HepG2 (cell line): ENCODE data around the gene PTMA. TPM values are rescaled to one million over a fixed set of nuclear protein-coding genes. Genes with fewer than 3 reads are reported as not detected.

Experiments
- IRX3 ChIP-seq: sonication (generic); formaldehyde crosslinking; IDR thresholded peaks from 2 replicates; pipeline ENCODE4 v1.8.1; 2023; ENCODE audit warnings: mild to moderate bottlenecking, low read depth, missing genetic modification reagents, borderline replicate concordance
- MATR3 ChIP-seq: sonication (generic); formaldehyde crosslinking; IDR thresholded peaks from 2 replicates; pipeline ENCODE4 v1.4.0; 2020; ENCODE audit warnings: missing genetic modification reagents
- SAFB2 ChIP-seq: sonication (generic); formaldehyde crosslinking; IDR thresholded peaks from 2 replicates; pipeline ENCODE4 v1.5.1; 2020; ENCODE audit warnings: missing genetic modification reagents, low read depth, mild to moderate bottlenecking, borderline replicate concordance
- ZBTB7A ChIP-seq: sonication (generic); formaldehyde crosslinking; IDR thresholded peaks from 2 replicates; pipeline ENCODE4 v1.8.0; 2022; ENCODE audit warnings: mild to moderate bottlenecking, missing genetic modification reagents
- ZNF263 ChIP-seq: sonication (generic); formaldehyde crosslinking; IDR thresholded peaks from 2 replicates; pipeline ENCODE4 v1.4.0; 2020; ENCODE audit warnings: missing genetic modification reagents
- ZNF703 ChIP-seq: sonication (generic); formaldehyde crosslinking; IDR thresholded peaks from 2 replicates; pipeline ENCODE4 v1.5.1; 2020; ENCODE audit warnings: missing genetic modification reagents, mild to moderate bottlenecking, moderate library complexity, borderline replicate concordance
- ZNF720 ChIP-seq: sonication (generic); formaldehyde crosslinking; IDR thresholded peaks from 2 replicates; pipeline ENCODE4 v1.4.0; 2020; ENCODE audit warnings: missing genetic modification reagents
- ZNF891 ChIP-seq: sonication (generic); formaldehyde crosslinking; IDR thresholded peaks from 2 replicates; pipeline ENCODE4 v1.5.0; 2020; ENCODE audit warnings: mild to moderate bottlenecking, missing genetic modification reagents
- polyA plus RNA-seq, 8 experiments: library from polyadenylated mRNA; depleted of rRNA in 3 of 8; stranded (reverse) in 7 of 8; unstranded in 1 of 8; fragments of >200 nt; fragmentation: Illumina TruSeq in 4 of 8; extraction: Trizol in 4 of 8; gene quantifications; 2 replicates each; pipeline versions ENCODE4 v1.2.1 to v1.2.3, GENCODE V29; 2011 to 2016; ENCODE audit warnings: low read depth in 4 of 8, missing spikeins in 1 of 8, mixed read lengths in 1 of 8; ENCODE audit not compliant: insufficient read depth in 1 of 8
- total RNA-seq, 5 experiments: library from RNA; depleted of rRNA; stranded (reverse); fragments of >200 nt; fragmentation: Illumina TruSeq; extraction: Trizol; gene quantifications; 2 replicates each; pipeline ENCODE4 v1.2.3, GENCODE V29; 2016; ENCODE audit warnings: low read depth in 1 of 5
- TF ChIP-seq, protein P1 (sequence below), 2 experiments: fragments of 450-650 bp in 1 of 2; sonication (generic) in 1 of 2; formaldehyde crosslinking in 1 of 2; IDR thresholded peaks; 2 replicates each; pipeline versions ENCODE4 v1.6.1 to v1.8.0; 2016 to 2022; ENCODE audit warnings: antibody characterized with exemption in 1 of 2, mild to moderate bottlenecking in 1 of 2, missing genetic modification reagents in 1 of 2
- TF ChIP-seq, protein P2 (sequence below): sonication (generic); formaldehyde crosslinking; conservative IDR thresholded peaks from 2 replicates; pipeline ENCODE4 v1.4.0; 2020; ENCODE audit warnings: missing genetic modification reagents
- TF ChIP-seq, protein P3 (sequence below): sonication (generic); formaldehyde crosslinking; IDR thresholded peaks from 2 replicates; pipeline ENCODE4 v1.4.0; 2020; ENCODE audit warnings: mild to moderate bottlenecking, missing genetic modification reagents
- TF ChIP-seq, protein P4 (sequence below): sonication (generic); formaldehyde crosslinking; IDR thresholded peaks from 2 replicates; pipeline ENCODE4 v1.5.0; 2020; ENCODE audit warnings: mild to moderate bottlenecking, missing genetic modification reagents

Gene PTMA
- total and polyA plus RNA-seq, 2 of the 13 experiments (the other 11 are each of a cell fraction or from before 2014, with no cell fraction given): 190 to 1,086 TPM

DNA sequence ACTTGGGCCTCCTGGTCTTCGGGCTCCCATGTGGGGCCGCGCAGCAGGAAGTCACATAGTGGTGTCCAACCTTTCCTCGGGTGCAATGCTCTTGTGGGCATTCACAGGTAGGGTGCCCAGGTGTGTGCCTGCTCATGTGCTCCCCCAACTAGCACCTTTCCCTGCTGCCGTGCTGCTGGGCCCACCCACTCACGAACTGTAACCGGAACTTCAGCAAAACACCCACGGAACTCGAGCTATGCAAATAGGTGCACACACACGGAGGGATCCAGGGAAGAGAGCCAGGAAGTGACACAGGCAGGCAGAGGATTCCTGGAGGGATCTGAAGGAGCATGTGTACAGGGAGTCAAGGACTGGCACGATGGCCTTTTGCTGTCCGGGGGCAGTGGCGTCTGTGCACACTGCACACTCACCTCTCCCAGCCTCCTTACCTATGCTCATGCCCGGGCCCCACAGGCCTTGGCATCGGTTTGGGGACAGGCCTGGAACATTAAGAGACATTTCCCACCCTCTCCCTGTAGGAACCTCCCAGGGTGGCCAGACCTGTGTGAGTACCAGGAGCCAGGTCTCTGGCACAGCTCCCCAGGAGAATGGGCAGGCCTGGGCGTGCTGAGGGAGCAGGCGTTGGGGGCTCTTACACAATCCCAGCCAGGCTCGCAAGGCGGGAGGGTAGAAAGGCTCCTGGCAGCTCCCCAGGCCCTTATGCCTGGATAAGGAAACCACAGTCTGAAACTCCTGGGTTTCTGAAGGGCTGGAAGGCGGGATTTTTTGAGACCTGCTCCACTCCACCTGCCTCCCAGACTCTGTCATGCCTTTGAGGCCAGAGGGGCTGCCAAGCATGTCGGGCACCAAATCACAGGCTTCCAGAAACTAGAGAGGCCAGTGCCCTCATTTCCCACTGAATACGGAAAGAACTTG lies 6.6 kb upstream of the PTMA start (continued):
- TF ChIP-seq, protein P1, sequence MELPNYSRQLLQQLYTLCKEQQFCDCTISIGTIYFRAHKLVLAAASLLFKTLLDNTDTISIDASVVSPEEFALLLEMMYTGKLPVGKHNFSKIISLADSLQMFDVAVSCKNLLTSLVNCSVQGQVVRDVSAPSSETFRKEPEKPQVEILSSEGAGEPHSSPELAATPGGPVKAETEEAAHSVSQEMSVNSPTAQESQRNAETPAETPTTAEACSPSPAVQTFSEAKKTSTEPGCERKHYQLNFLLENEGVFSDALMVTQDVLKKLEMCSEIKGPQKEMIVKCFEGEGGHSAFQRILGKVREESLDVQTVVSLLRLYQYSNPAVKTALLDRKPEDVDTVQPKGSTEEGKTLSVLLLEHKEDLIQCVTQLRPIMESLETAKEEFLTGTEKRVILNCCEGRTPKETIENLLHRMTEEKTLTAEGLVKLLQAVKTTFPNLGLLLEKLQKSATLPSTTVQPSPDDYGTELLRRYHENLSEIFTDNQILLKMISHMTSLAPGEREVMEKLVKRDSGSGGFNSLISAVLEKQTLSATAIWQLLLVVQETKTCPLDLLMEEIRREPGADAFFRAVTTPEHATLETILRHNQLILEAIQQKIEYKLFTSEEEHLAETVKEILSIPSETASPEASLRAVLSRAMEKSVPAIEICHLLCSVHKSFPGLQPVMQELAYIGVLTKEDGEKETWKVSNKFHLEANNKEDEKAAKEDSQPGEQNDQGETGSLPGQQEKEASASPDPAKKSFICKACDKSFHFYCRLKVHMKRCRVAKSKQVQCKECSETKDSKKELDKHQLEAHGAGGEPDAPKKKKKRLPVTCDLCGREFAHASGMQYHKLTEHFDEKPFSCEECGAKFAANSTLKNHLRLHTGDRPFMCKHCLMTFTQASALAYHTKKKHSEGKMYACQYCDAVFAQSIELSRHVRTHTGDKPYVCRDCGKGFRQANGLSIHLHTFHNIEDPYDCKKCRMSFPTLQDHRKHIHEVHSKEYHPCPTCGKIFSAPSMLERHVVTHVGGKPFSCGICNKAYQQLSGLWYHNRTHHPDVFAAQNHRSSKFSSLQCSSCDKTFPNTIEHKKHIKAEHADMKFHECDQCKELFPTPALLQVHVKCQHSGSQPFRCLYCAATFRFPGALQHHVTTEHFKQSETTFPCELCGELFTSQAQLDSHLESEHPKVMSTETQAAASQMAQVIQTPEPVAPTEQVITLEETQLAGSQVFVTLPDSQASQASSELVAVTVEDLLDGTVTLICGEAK (IDR thresholded peaks at IDR 0.05): no peak
- TF ChIP-seq, protein P1 (CRISPR knock-in tag; IDR thresholded peaks at IDR 0.05): no peak
- TF ChIP-seq IRX3 (CRISPR knock-in tag) (peak; percentile 67; the same call in 1 of the 2 replicates), ZNF263 (peak; percentile 46), ZNF891 (CRISPR knock-in tag) (peak; percentile 61; the same call in 1 of the 2 replicates), SAFB2 (CRISPR knock-in tag) (peak; percentile 66; the same call in 1 of the 2 replicates), ZNF703 (CRISPR knock-in tag) (peak; percentile 38; the same call in 1 of the 2 replicates), MATR3 (no peak), ZNF720 (CRISPR knock-in tag) (no peak; the same call in 1 of the 2 replicates), ZBTB7A (CRISPR knock-in tag) (peak; percentile 50)
- TF ChIP-seq, protein P2, sequence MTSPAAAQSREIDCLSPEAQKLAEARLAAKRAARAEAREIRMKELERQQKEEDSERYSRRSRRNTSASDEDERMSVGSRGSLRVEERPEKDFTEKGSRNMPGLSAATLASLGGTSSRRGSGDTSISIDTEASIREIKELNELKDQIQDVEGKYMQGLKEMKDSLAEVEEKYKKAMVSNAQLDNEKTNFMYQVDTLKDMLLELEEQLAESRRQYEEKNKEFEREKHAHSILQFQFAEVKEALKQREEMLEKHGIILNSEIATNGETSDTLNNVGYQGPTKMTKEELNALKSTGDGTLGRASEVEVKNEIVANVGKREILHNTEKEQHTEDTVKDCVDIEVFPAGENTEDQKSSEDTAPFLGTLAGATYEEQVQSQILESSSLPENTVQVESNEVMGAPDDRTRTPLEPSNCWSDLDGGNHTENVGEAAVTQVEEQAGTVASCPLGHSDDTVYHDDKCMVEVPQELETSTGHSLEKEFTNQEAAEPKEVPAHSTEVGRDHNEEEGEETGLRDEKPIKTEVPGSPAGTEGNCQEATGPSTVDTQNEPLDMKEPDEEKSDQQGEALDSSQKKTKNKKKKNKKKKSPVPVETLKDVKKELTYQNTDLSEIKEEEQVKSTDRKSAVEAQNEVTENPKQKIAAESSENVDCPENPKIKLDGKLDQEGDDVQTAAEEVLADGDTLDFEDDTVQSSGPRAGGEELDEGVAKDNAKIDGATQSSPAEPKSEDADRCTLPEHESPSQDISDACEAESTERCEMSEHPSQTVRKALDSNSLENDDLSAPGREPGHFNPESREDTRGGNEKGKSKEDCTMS (CRISPR knock-in tag): no peak
- TF ChIP-seq, protein P3, sequence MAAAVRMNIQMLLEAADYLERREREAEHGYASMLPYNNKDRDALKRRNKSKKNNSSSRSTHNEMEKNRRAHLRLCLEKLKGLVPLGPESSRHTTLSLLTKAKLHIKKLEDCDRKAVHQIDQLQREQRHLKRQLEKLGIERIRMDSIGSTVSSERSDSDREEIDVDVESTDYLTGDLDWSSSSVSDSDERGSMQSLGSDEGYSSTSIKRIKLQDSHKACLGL (CRISPR knock-in tag): no peak
- TF ChIP-seq, protein P4, sequence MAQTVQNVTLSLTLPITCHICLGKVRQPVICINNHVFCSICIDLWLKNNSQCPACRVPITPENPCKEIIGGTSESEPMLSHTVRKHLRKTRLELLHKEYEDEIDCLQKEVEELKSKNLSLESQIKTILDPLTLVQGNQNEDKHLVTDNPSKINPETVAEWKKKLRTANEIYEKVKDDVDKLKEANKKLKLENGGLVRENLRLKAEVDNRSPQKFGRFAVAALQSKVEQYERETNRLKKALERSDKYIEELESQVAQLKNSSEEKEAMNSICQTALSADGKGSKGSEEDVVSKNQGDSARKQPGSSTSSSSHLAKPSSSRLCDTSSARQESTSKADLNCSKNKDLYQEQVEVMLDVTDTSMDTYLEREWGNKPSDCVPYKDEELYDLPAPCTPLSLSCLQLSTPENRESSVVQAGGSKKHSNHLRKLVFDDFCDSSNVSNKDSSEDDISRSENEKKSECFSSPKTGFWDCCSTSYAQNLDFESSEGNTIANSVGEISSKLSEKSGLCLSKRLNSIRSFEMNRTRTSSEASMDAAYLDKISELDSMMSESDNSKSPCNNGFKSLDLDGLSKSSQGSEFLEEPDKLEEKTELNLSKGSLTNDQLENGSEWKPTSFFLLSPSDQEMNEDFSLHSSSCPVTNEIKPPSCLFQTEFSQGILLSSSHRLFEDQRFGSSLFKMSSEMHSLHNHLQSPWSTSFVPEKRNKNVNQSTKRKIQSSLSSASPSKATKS (CRISPR knock-in tag): no peak
